ENCODE data around the gene NR2C1.
"Not testable (repeated sequence)": the region's sequence is repeated elsewhere in the genome, so short reads cannot be mapped to it uniquely, and the experiment has no call there.

NR2C1 gene

DNA sequence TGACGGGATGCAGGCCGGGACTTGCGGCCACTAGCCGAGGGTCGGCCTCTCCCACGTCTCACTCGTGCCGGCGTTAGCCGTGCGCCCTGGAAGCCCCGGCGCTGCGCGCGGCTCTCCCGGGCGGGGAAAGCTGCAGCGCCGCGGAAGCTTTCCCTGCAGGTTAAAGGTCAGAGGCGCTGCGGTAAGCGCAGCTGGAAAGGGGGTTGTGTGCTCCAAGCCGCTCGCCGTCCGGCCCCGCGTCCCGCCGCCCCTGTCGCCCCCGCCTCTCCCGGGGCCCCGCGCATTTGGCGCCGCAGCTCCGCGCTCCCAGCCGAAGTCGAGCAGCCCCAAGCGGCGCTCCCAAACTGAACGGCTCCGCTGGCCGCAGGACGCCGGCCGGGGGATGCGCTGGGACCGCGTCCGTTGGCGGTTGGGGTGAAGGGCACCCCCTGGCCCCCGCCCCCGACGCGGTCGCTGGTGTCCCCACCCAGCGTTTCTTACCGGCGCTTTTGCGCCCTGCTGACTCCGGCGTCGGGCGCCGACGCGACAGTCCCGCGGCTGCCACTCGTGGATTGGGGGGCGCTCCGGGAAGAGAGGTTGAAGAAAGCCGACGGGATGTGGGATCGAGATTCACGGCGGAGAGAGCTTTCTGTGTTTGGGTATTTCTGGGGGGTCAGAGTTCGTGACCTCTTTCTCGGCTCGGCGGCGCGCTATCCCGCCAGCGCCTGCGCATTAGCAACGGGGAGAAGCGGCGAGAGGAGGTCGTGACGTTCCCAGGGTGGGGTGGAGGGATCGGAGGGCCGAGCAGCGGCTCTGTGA, at the start of gene NR2C1:
Gene NR2C1 (minus strand): TSS at position 719 of the 798 bp plus-strand sequence. CDS start 6,234 bp downstream, outside the sequence.
- DNase-seq: peak; percentile 86

- no peak for DNase-seq
These were observed 45.4 kb upstream of the NR2C1 start for GRCh38 chr12:95118788-95119179.

DNA sequence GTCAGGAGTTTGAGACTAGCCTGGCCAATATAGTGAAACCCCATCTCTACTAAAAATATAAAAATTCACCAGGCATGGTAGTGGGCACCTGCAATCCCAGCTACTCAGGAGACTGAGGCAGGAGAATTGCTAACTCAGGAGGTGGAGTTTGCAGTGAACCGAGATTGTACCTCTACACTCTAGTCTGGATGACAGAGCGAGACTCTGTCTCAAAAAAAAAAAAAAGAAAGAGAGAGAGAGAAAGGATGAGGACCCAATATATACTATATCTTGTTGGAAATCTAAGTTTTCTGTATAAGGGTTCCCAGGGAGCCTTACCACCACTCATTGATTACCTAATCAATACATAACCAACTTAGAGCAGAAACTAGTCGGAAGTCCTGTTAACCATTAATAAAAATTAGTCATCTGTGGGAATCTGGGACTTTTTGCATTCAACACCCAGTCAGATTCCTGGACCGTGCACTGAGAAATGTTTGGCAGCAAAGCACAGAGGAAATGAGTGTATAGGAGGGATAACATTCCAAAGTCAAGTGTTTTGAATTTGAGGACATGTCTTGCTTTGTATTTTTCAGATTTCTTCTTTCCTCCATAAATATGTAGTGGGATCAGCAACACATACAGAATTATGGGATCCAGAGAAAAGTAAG, 44.8 kb upstream of the NR2C1 start:
- no peak for DNase-seq

DNA sequence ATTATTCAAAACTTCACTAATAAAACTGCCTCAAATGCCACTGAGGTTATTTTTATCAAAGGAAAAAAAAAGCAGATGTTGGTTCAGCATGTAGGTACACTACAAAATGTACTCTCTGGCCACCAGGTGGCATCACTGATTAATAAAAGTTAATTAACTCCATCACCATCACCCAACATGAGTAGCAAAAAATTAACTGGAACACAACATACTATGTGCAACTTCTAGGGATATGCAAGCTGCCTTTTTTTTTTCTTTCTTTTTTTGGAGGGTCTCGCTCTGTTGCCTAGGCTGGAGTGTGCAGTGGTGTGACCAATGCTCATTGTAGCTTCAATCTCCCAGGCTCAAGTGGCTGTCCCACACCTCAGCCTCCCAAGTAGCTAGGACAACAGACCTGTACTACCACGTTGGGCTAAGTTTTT, 43.8 kb upstream of the NR2C1 start:
- DNase-seq: peak; percentile 44

GRCh38 chr12:95116773-95117172, 43.4 kb upstream of the NR2C1 start:
- DNase-seq: no peak

DNA sequence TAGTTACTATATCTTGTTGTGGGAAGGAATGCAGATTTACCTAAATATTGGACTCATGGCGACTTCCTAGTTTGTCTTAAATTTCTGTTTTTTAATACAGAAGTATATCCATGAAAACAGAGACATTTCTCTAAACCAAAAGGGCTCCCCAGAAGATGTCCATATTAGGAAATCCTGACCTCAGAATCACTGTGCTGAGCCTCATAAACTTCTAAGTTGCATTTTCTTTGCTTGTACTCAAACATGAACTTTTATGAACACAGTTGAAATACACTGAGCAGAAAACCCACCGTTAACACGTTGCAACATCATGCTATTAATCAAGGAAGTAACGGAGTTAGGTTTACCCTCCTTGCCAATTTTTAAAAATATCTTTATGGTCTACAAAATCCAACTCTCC, 42.9 kb upstream of the NR2C1 start:
- no peak for DNase-seq

- DNase-seq: no peak
These were observed 42.2 kb upstream of the NR2C1 start for GRCh38 chr12:95115641-95116040.

- DNase-seq: no peak
These were observed 41.5 kb upstream of the NR2C1 start for GRCh38 chr12:95114766-95115405.

DNA sequence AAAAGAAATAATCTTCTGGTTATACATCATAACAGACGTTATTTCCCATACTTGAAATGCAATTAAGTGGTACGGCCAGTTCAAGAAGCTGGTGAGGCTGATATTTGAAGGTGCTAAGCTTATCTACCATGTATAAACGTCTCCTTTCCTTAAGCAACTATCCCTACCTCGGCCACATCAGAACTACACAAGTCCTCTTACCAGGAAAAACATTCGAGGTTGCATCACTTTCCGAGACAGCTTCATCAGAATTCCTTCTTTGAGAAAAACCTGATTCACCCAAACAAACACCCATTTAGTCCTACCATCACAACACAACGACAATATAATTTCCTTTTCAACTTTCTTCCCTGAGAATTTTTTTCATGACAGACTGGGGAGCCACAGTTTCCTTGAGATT, 33.9 kb upstream of the NR2C1 start:
- no peak for DNase-seq

GRCh38 chr12:95105540-95105939, 32.1 kb upstream of the NR2C1 start:
- no peak for DNase-seq

- DNase-seq: no peak
These were observed 31.6 kb upstream of the NR2C1 start for GRCh38 chr12:95104919-95105452.

GRCh38 chr12:95102916-95103671, 29.7 kb upstream of the NR2C1 start:
- DNase-seq: peak; percentile 71

DNA sequence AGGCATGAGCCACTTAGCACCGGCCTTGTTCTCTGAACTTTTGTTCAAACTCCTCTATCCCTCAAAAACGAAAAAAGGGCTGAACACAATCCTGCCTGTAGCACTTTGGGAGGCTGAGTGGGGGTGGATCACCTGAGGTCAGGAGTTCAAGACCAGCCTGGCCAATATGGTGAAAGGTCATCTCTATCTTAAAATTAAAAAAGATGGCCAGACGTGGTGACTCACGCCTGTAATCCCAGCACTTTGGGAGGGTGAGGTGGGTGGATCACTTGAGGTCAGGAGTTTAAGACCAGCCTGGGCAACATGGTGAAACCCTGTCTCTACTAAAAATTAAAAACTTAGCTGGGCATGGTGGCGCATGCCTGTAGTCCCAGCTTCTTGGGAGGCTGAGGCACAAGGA, 28.5 kb upstream of the NR2C1 start:
- DNase-seq: not testable (repeated sequence)

- DNase-seq: no peak
These were observed 27.1 kb upstream of the NR2C1 start for GRCh38 chr12:95100264-95101190.

DNA sequence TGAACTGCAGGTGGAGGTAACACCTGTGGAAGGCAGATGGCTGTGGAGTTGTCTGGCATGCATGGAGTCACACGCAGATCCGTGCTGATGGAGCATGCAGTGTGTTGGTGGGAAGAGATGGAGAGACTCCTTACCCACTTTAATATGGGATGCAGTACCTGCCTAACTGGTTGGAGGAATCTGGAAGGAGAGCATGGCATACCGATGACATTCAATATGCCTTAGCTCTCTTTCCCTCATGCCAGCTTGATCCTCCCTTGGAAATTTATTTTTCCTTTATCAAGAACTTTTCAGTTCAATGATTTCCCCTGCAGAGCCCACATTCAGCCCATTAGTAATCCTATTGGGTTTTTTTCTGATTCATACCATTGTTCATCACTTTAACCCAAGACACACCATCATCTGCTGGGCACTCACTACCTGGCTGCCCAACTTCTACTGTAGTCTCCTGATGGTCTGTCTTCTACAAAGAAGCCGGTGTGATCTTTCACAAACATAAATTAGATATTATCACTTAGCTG, 25.9 kb upstream of the NR2C1 start:
- no peak for DNase-seq

- DNase-seq: no peak
These were observed 23.4 kb upstream of the NR2C1 start for GRCh38 chr12:95096852-95097251.

- DNase-seq: no peak
These were observed 23.0 kb upstream of the NR2C1 start for GRCh38 chr12:95096378-95096777.

GRCh38 chr12:95095866-95096265, 22.4 kb upstream of the NR2C1 start:
- DNase-seq: not testable (repeated sequence)

DNA sequence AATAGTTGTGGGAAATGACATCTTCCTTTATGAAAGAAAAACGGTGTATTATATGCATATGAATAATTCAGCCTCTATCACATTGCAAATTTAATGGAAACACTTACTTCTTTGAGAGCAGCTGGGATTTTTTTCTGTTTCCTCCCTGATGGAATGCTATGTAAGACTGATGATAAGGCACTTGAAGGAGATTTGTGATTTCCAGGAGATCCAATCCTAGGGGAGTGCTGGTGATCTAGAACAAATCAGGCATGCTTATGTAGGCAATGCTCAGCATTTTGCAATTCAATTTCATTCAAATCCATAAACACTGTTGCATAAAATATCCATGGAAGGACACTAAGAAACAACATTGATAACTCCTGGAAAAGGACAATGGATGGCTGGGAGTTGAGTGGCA, 16.0 kb upstream of the NR2C1 start:
- no peak for DNase-seq

- no peak for DNase-seq
These were observed 15.0 kb upstream of the NR2C1 start for GRCh38 chr12:95088379-95088778.

DNA sequence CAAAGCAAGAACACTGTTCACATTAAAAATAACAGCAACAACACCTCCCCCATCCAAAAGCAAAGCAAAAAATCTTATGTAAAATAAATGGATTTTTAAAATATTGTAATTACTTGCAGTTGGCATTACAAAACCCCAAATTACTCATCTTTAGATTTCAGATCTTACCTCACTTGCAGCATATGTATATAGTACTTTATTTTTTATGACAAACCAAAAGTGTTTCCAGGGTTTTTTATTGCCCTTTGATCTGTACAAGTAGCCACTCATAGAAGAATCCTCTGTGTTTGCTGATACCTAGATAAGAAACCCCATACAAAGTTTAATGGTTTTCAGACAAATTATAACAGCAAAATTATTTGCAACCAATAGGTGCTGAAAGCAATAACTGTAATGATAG, 12.2 kb upstream of the NR2C1 start:
- DNase-seq: no peak

DNA sequence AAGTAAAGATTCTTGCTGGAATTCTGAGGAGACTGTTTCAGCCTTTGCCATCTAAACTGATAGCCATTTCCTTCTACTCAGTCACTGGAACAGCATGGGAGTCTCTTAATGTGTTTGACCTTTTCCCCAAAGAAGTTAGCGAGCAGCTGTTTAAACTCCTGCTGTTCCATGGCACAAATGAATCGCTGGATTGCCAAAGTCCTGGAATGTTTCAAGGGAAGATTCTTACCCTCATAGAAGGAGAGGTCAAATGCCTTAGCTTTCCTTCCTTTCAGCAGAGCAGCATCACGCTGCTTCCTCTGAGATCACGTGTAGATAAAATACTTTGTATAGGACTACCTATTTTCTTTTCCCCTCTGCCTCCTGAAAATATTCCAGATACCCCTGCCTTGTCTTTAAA, 10.5 kb upstream of the NR2C1 start:
- DNase-seq: no peak
